ENCODE measurements around the gene ORC1.
A peak's percentile ranks its signal among the peaks of the same experiment; 100 is the strongest.
"Not testable (repeated sequence)": the region's sequence is repeated elsewhere in the genome, so short reads cannot be mapped to it uniquely, and the experiment has no call there.

ORC1 gene

GRCh38 chr1:52386458-52386857, 17.8 kb downstream of the ORC1 start:
- WGBS: 90% methylated on average over 5 of the region's 5 CpGs
- peaks cover 95% of the 10 kb centered on the region for H3K36me3 ChIP-seq (ENCODE audit: insufficient read depth, low read length)
- H3K9me3 ChIP-seq (ENCODE audit: insufficient read depth, low read depth, low read length): no peaks in the 10 kb centered on the region
- no peaks in the 10 kb centered on the region for H3K4me1 ChIP-seq (ENCODE audit: insufficient read depth, low read length)
- H3K27me3 ChIP-seq (ENCODE audit: insufficient read depth, low read length): no peaks in the 10 kb centered on the region
- no peak overlapping the region for H3K4me3 ChIP-seq (ENCODE audit: low read length)
- H3K27ac ChIP-seq (ENCODE audit: low read depth, low read length): no peak overlapping the region
- no peak overlapping the region for H3K9ac ChIP-seq (ENCODE audit: low read depth, low read length)

GRCh38 chr1:52385376-52385775, 18.8 kb downstream of the ORC1 start:
- Histone ChIP-seq H3K36me3 (ENCODE audit: insufficient read depth, low read length) (peaks cover 99% of the 10 kb centered on the region), H3K27ac (ENCODE audit: low read depth, low read length) (no peak overlapping the region), H3K27me3 (ENCODE audit: insufficient read depth, low read length) (no peaks in the 10 kb centered on the region), H3K9me3 (ENCODE audit: insufficient read depth, low read depth, low read length) (no peaks in the 10 kb centered on the region), H3K4me1 (ENCODE audit: insufficient read depth, low read length) (no peaks in the 10 kb centered on the region), H3K4me3 (ENCODE audit: low read length) (no peak overlapping the region), H3K9ac (ENCODE audit: low read depth, low read length) (no peak overlapping the region)
- WGBS: 93% methylated on average over 3 of the region's 3 CpGs

GRCh38 chr1:52369851-52370250, 34.4 kb downstream of the ORC1 start:
- not testable (repeated sequence) for H3K9me3 ChIP-seq (ENCODE audit: insufficient read depth, low read depth, low read length); H3K4me1 ChIP-seq (ENCODE audit: insufficient read depth, low read length); H3K27me3 ChIP-seq (ENCODE audit: insufficient read depth, low read length); H3K27ac ChIP-seq (ENCODE audit: low read depth, low read length); H3K9ac ChIP-seq (ENCODE audit: low read depth, low read length); H3K4me3 ChIP-seq (ENCODE audit: low read length)
- H3K36me3 ChIP-seq (ENCODE audit: insufficient read depth, low read length): peaks cover 33% of the 10 kb centered on the region
- 64% methylated on average over 1 of the region's 1 CpG for WGBS

- peaks cover 24% of the 10 kb centered on the region for H3K36me3 ChIP-seq (ENCODE audit: insufficient read depth, low read length)
These were observed 35.6 kb downstream of the ORC1 start for GRCh38 chr1:52368383-52369172.

GRCh38 chr1:52367272-52367671, 37.0 kb downstream of the ORC1 start:
- Histone ChIP-seq H3K4me3 (ENCODE audit: low read length) (no peak overlapping the region), H3K27me3 (ENCODE audit: insufficient read depth, low read length) (no peaks in the 10 kb centered on the region), H3K9ac (ENCODE audit: low read depth, low read length) (no peak overlapping the region), H3K27ac (ENCODE audit: low read depth, low read length) (no peak overlapping the region), H3K36me3 (ENCODE audit: insufficient read depth, low read length) (peaks cover 21% of the 10 kb centered on the region), H3K4me1 (ENCODE audit: insufficient read depth, low read length) (peaks cover 8% of the 10 kb centered on the region), H3K9me3 (ENCODE audit: insufficient read depth, low read depth, low read length) (no peaks in the 10 kb centered on the region)
- 92% methylated on average over 5 of the region's 5 CpGs for WGBS

More at GRCh38 chr1:52368383-52369172, 35.6 kb downstream of the ORC1 start:
- H3K27ac ChIP-seq (ENCODE audit: low read depth, low read length): no peak overlapping the region
- no peaks in the 10 kb centered on the region for H3K27me3 ChIP-seq (ENCODE audit: insufficient read depth, low read length)
- peak overlapping the region; percentile 50 for H3K9ac ChIP-seq (ENCODE audit: low read depth, low read length)
- peaks cover 8% of the 10 kb centered on the region for H3K4me1 ChIP-seq (ENCODE audit: insufficient read depth, low read length)
- H3K4me3 ChIP-seq (ENCODE audit: low read length): peak overlapping the region; percentile 58
- H3K9me3 ChIP-seq (ENCODE audit: insufficient read depth, low read depth, low read length): no peaks in the 10 kb centered on the region
- WGBS: 5% methylated on average over 51 of the region's 51 CpGs

- Histone ChIP-seq H3K36me3 (ENCODE audit: insufficient read depth, low read length) (peaks cover 23% of the 10 kb centered on the region), H3K4me1 (ENCODE audit: insufficient read depth, low read length) (peaks cover 8% of the 10 kb centered on the region), H3K4me3 (ENCODE audit: low read length) (peak overlapping the region; percentile 89), H3K9me3 (ENCODE audit: insufficient read depth, low read depth, low read length) (no peaks in the 10 kb centered on the region), H3K27me3 (ENCODE audit: insufficient read depth, low read length) (no peaks in the 10 kb centered on the region), H3K27ac (ENCODE audit: low read depth, low read length) (peak overlapping the region; percentile 92; the same call in 1 of the 2 replicates), H3K9ac (ENCODE audit: low read depth, low read length) (no peak overlapping the region)
- 42% methylated on average over 8 of the region's 8 CpGs for WGBS
These were observed 37.8 kb downstream of the ORC1 start for GRCh38 chr1:52366517-52366827.

- no peaks in the 10 kb centered on the region for H3K9me3 ChIP-seq (ENCODE audit: insufficient read depth, low read depth, low read length)
- peaks cover 27% of the 10 kb centered on the region for H3K36me3 ChIP-seq (ENCODE audit: insufficient read depth, low read length)
- H3K27ac ChIP-seq (ENCODE audit: low read depth, low read length): peak within 1 kb of the TSS; percentile 92
- peak within 1 kb of the TSS; percentile 82 for H3K9ac ChIP-seq (ENCODE audit: low read depth, low read length)
- H3K4me1 ChIP-seq (ENCODE audit: insufficient read depth, low read length): peaks cover 8% of the 10 kb centered on the region
- WGBS: under 1% methylated on average over 92 of the region's 92 CpGs
- peak within 1 kb of the TSS; percentile 89 for H3K4me3 ChIP-seq (ENCODE audit: low read length)
- no peaks in the 10 kb centered on the region for H3K27me3 ChIP-seq (ENCODE audit: insufficient read depth, low read length)
These were observed 38.3 kb downstream of the ORC1 start, which contains the start of gene CC2D1B for GRCh38 chr1:52365746-52366516. Gene CC2D1B, minus strand, starts transcription at chr1:52366205. Its CDS starts 1,585 bp downstream, at chr1:52364620.

GRCh38 chr1:52365071-52365745, 39.0 kb downstream of the ORC1 start:
- H3K4me3 ChIP-seq (ENCODE audit: low read length): peak overlapping the region; percentile 89
- no peaks in the 10 kb centered on the region for H3K27me3 ChIP-seq (ENCODE audit: insufficient read depth, low read length)
- peaks cover 34% of the 10 kb centered on the region for H3K36me3 ChIP-seq (ENCODE audit: insufficient read depth, low read length)
- H3K9me3 ChIP-seq (ENCODE audit: insufficient read depth, low read depth, low read length): no peaks in the 10 kb centered on the region
- peaks cover 8% of the 10 kb centered on the region for H3K4me1 ChIP-seq (ENCODE audit: insufficient read depth, low read length)
- 12% methylated on average over 22 of the region's 22 CpGs for WGBS
- peak overlapping the region; percentile 82 for H3K9ac ChIP-seq (ENCODE audit: low read depth, low read length)
- peak overlapping the region; percentile 92 for H3K27ac ChIP-seq (ENCODE audit: low read depth, low read length)

- H3K4me1 ChIP-seq (ENCODE audit: insufficient read depth, low read length): peaks cover 8% of the 10 kb centered on the region
- H3K9me3 ChIP-seq (ENCODE audit: insufficient read depth, low read depth, low read length): no peaks in the 10 kb centered on the region
- H3K27ac ChIP-seq (ENCODE audit: low read depth, low read length): no peak overlapping the region
- H3K27me3 ChIP-seq (ENCODE audit: insufficient read depth, low read length): no peaks in the 10 kb centered on the region
- no peak overlapping the region for H3K9ac ChIP-seq (ENCODE audit: low read depth, low read length)
- peaks cover 43% of the 10 kb centered on the region for H3K36me3 ChIP-seq (ENCODE audit: insufficient read depth, low read length)
- H3K4me3 ChIP-seq (ENCODE audit: low read length): peak overlapping the region; percentile 89
- WGBS: 87% methylated on average over 5 of the region's 5 CpGs
These were observed 39.9 kb downstream of the ORC1 start for GRCh38 chr1:52364235-52364839.

GRCh38 chr1:52360595-52360968, 43.6 kb downstream of the ORC1 start:
- Histone ChIP-seq H3K4me1 (ENCODE audit: insufficient read depth, low read length) (peaks cover 8% of the 10 kb centered on the region), H3K27ac (ENCODE audit: low read depth, low read length) (no peak overlapping the region), H3K9me3 (ENCODE audit: insufficient read depth, low read depth, low read length) (no peaks in the 10 kb centered on the region), H3K36me3 (ENCODE audit: insufficient read depth, low read length) (peaks cover 80% of the 10 kb centered on the region), H3K9ac (ENCODE audit: low read depth, low read length) (no peak overlapping the region), H3K27me3 (ENCODE audit: insufficient read depth, low read length) (no peaks in the 10 kb centered on the region), H3K4me3 (ENCODE audit: low read length) (no peak overlapping the region)
- WGBS: 93% methylated on average over 7 of the region's 7 CpGs
